ENCODE measurements around the gene MAD2L1BP. TPM values are rescaled to one million over a fixed set of nuclear protein-coding genes. Genes with fewer than 3 reads are reported as not detected.
A peak's percentile ranks its signal among the peaks of the same experiment; 100 is the strongest.

Gene MAD2L1BP
- total RNA-seq, 1 donor from 2014 or later: 40.5 TPM

- no peak overlapping the region for H3K4me3 Mint-ChIP-seq
- H3K36me3 Mint-ChIP-seq (ENCODE audit: low read depth): peaks cover 73% of the 10 kb centered on the region
- ATAC-seq (ENCODE audit: low read depth) (no peak), DNase-seq (no peak)
- H3K4me1 Mint-ChIP-seq: peaks cover 12% of the 10 kb centered on the region
- POLR2A ChIA-PET: interaction anchor here (0.6 kb wide), 1 partner anchor 26 kb away, joined by 3 read pairs; no protein-coding TSS in a partner anchor
- TF ChIP-seq CTCF (IDR thresholded peaks at IDR 0.05): no peak
- H3K27ac Mint-ChIP-seq: no peak overlapping the region
- H3K27me3 Mint-ChIP-seq: no peaks in the 10 kb centered on the region
- CTCF ChIA-PET: interaction anchor here (1.1 kb wide), 1 partner anchor 474 kb away, joined by 6 read pairs; no protein-coding TSS in a partner anchor
- intact Hi-C loops (cut with micrococcal nuclease): no loop called here
- no peaks in the 10 kb centered on the region for H3K9me3 Mint-ChIP-seq
These were observed 31.5 kb upstream of the MAD2L1BP start for GRCh38 chr6:43604174-43604573.

GRCh38 chr6:43606019-43606418 lies 29.6 kb upstream of the MAD2L1BP start:
- POLR2A ChIA-PET: no interaction called here
- peaks cover 14% of the 10 kb centered on the region for H3K4me1 Mint-ChIP-seq
- intact Hi-C loops (cut with micrococcal nuclease): no loop called here
- CTCF ChIA-PET: interaction anchor here (1.2 kb wide), 1 partner anchor 165 kb away, joined by 5 read pairs; no protein-coding TSS in a partner anchor
- ATAC-seq (ENCODE audit: low read depth) (no peak), DNase-seq (no peak)
- no peak overlapping the region for H3K4me3 Mint-ChIP-seq
- TF ChIP-seq CTCF (IDR thresholded peaks at IDR 0.05): no peak
- H3K27ac Mint-ChIP-seq: no peak overlapping the region
- H3K27me3 Mint-ChIP-seq: no peaks in the 10 kb centered on the region
- H3K9me3 Mint-ChIP-seq: no peaks in the 10 kb centered on the region
- H3K36me3 Mint-ChIP-seq (ENCODE audit: low read depth): peaks cover 74% of the 10 kb centered on the region

GRCh38 chr6:43608310-43608763 lies 27.3 kb upstream of the MAD2L1BP start:
- H3K9me3 Mint-ChIP-seq: no peaks in the 10 kb centered on the region
- no peaks in the 10 kb centered on the region for H3K27me3 Mint-ChIP-seq
- TF ChIP-seq CTCF (IDR thresholded peaks at IDR 0.05): peak; percentile 88
- DNase-seq (peak; percentile 30), ATAC-seq (ENCODE audit: low read depth) (peak; percentile 50)
- H3K4me1 Mint-ChIP-seq: peaks cover 14% of the 10 kb centered on the region
- peak overlapping the region; percentile 47 for H3K27ac Mint-ChIP-seq
- intact Hi-C loops (cut with micrococcal nuclease): loop anchor here (1.0 to 2.0 kb wide), 6 partner anchors 20 to 471 kb away; partner anchors contain the start of genes GTPBP2 and RSPH9
- ChIA-PET CTCF (interaction anchor here (0.8 to 2.5 kb wide), 13 partner anchors 12 to 470 kb away, joined by 3 to 22 read pairs (median 4); partner anchors contain the start of gene GTPBP2), POLR2A (interaction anchor here (1.2 to 1.7 kb wide), 2 partner anchors 21 to 471 kb away, joined by 3 to 6 read pairs; partner anchors contain the start of gene GTPBP2)
- H3K4me3 Mint-ChIP-seq: no peak overlapping the region
- peaks cover 68% of the 10 kb centered on the region for H3K36me3 Mint-ChIP-seq (ENCODE audit: low read depth)

- no peak for TF ChIP-seq CTCF (IDR thresholded peaks at IDR 0.05)
- DNase-seq (no peak), ATAC-seq (ENCODE audit: low read depth) (peak; percentile 50)
- Mint-ChIP-seq H3K9me3 (no peaks in the 10 kb centered on the region), H3K36me3 (ENCODE audit: low read depth) (peaks cover 68% of the 10 kb centered on the region), H3K4me1 (peaks cover 14% of the 10 kb centered on the region), H3K27me3 (no peaks in the 10 kb centered on the region), H3K4me3 (no peak overlapping the region), H3K27ac (peak overlapping the region; percentile 47)
- intact Hi-C loops (cut with micrococcal nuclease): loop anchor here (1.0 to 2.0 kb wide), 6 partner anchors 20 to 470 kb away; partner anchors contain the start of genes GTPBP2 and RSPH9
- POLR2A ChIA-PET: interaction anchor here (1.7 kb wide), 1 partner anchor 21 kb away, joined by 6 read pairs; the partner anchor contains the start of gene GTPBP2
- CTCF ChIA-PET: interaction anchor here (0.8 to 2.5 kb wide), 12 partner anchors 11 to 470 kb away, joined by 3 to 22 read pairs (median 4); partner anchors contain the start of gene GTPBP2
These were observed 26.8 kb upstream of the MAD2L1BP start for GRCh38 chr6:43608807-43609206.

GRCh38 chr6:43609402-43609801 lies 26.2 kb upstream of the MAD2L1BP start:
- TF ChIP-seq CTCF (IDR thresholded peaks at IDR 0.05): no peak
- no peak overlapping the region for H3K4me3 Mint-ChIP-seq
- no peaks in the 10 kb centered on the region for H3K27me3 Mint-ChIP-seq
- ChIA-PET CTCF (interaction anchor here (0.9 to 2.5 kb wide), 8 partner anchors 11 to 469 kb away, joined by 3 to 22 read pairs (median 5); no protein-coding TSS in a partner anchor), POLR2A (interaction anchor here (1.7 kb wide), 1 partner anchor 20 kb away, joined by 6 read pairs; the partner anchor contains the start of gene GTPBP2)
- DNase-seq (no peak), ATAC-seq (ENCODE audit: low read depth) (no peak)
- peaks cover 14% of the 10 kb centered on the region for H3K4me1 Mint-ChIP-seq
- intact Hi-C loops (cut with micrococcal nuclease): loop anchor here (2.0 kb wide), 2 partner anchors 19 to 35 kb away; partner anchors contain the start of genes GTPBP2 and RSPH9
- H3K9me3 Mint-ChIP-seq: no peaks in the 10 kb centered on the region
- H3K36me3 Mint-ChIP-seq (ENCODE audit: low read depth): peaks cover 67% of the 10 kb centered on the region
- peak overlapping the region; percentile 47 for H3K27ac Mint-ChIP-seq

Data from activated B cell treated with CpG ODN at 0.5 μM for 24 hours (primary cell).